HL-60/S4 treated with retinoic acid at 250 ng/mL for 4 days and 3 days (cell line): ENCODE data around the gene EHBP1.
"Not testable (repeated sequence)": the region's sequence is repeated elsewhere in the genome, so short reads cannot be mapped to it uniquely, and the experiment has no call there.

Experiments used
- in situ Hi-C: fragments of 300-500 bp; cut with MboI; formaldehyde crosslinking; loops from 2 replicates; pipeline ENCODE4 v1.7.0; 2022; ENCODE audit warnings: low sequenced_read_pairs

The EHBP1 gene

DNA sequence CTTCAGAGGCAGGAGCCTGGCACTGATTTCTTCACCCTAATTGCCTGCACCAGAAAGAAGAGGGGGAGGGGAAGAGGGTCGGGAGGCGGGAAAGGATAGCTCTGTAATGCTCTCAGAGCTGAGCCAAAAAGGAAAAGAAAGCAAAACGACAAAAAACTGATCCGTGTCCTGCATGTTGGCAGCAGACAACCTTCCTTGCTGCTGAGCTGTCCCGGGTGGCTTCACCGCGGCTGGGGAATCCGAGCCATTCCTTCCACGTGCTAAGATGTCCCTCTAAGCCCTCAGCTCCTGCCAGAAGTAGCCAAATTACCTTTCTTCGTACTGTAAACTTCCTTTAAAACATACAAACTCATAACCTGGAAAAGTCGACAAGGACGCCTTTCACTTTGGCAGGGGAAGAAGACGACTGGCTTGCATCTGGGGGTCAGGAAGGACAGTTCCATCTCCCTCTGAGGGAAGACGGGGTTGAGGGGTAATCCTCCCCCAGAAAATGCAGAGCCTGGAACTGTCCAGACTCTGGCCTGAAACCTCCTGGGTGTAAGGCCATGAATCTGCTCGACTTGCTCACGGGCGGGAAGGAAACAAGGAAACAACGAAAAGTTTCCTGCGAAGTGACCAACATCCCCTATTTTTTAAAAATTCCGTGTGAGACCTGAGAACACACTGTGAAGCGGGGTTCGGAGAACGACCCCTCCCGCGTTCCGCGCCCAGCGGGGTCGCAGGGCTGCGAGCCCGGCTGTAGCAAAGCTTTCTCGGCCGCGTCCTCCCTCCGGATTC, 352.8 kb downstream of the EHBP1 start:
- in situ Hi-C loops = no loop called here

GRCh38 chr2:63058921-63059792, 353.6 kb downstream of the EHBP1 start:
- in situ Hi-C loops = no loop called here

GRCh38 chr2:63059793-63060471, 354.4 kb downstream of the EHBP1 start:
- in situ Hi-C loops = no loop called here

- in situ Hi-C loops = no loop called here
Observed at GRCh38 chr2:63060472-63060991, 355.0 kb downstream of the EHBP1 start.

GRCh38 chr2:63064197-63064596, 358.7 kb downstream of the EHBP1 start:
- in situ Hi-C loops = no loop called here

DNA sequence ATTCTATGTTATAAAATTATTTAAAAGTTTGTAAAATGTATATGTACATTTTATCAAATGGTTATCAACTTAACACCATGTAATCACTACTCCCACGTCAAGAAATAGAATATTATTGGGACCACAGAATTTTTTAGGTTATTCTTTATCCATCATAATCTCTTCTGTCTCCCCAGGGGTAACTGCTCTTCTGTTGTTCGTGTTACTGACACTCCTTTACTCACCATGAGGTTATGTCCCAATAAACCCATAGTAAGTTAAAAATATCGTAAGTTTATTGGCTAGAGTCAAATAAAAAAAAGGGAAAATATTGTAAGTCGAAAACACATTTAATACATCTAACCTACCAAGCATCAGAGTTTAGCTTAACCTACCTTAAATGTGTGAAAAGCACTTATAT, 359.1 kb downstream of the EHBP1 start:
- in situ Hi-C loops = no loop called here

DNA sequence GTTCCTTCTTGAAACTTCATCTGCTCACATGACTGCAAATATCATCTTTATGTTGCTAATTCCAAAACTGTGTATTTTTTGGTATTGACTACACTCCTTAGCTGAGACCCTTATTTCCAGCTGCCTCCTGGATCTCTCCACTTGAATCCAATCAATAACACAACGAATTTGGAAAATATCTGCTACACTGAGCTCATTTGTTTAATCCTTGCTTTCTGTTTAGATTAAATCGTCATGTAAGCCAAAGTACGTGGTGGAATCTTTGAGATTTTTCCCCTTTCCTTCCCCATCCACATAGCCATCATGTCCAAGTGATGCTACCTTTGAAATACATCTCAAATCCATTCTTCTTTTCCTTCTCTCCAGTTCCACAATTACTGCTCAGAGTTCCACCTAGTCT, 360.8 kb downstream of the EHBP1 start:
- in situ Hi-C loops = no loop called here

- in situ Hi-C loops = no loop called here
Observed at GRCh38 chr2:63066838-63067237, 361.3 kb downstream of the EHBP1 start.

GRCh38 chr2:63071664-63072063, 366.2 kb downstream of the EHBP1 start:
- in situ Hi-C loops = no loop called here

- in situ Hi-C loops = no loop called here
Observed at GRCh38 chr2:63073994-63074393, 368.5 kb downstream of the EHBP1 start.

- in situ Hi-C loops = not testable (repeated sequence)
Observed at GRCh38 chr2:63074399-63074798, 368.9 kb downstream of the EHBP1 start.

GRCh38 chr2:63078852-63079606, 373.5 kb downstream of the EHBP1 start:
- in situ Hi-C loops = no loop called here

DNA sequence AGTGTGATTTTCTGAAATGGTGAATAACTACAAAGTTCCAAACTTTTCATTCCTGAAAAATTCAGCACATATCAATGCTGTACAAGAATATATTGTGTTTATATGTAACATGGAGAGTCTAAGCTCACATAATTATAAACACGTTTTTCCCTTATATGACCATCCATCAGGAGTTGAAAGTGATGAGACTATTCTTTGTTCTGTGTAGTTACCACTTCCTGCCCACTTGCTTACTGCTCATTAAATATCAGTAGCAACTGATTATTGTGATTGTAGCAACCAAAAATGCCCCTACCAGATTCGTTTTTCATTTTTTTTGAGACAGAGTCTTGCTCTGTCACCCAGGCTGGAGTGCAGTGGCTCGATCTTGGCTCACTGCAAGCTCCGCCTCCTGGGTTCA, 375.9 kb downstream of the EHBP1 start:
- in situ Hi-C loops = no loop called here

GRCh38 chr2:63086687-63087086, 381.2 kb downstream of the EHBP1 start:
- in situ Hi-C loops = no loop called here

GRCh38 chr2:63092401-63092800, 386.9 kb downstream of the EHBP1 start:
- in situ Hi-C loops = no loop called here

DNA sequence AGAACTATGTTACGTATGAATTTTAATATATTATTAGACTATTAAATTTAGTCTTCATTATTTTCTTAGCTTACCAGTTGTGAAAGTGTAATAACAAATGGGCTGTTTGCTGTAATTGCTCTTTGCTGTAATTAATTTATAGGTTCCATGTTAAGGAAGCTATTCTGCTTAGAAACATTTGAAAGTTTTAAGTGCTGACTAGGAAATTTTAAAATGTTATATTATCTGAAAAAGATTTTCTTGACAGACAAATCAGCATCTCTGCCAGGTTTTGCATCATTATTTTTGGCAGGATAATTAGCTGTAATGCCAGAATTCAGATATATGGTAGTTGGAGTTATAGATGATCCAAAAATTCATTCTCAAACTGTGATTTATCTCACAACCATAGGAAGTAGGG, 387.3 kb downstream of the EHBP1 start:
- in situ Hi-C loops = no loop called here

GRCh38 chr2:63093502-63093901, 388.0 kb downstream of the EHBP1 start:
- in situ Hi-C loops = no loop called here
